Measurements from ENCODE around the gene DOCK11.

- no peak for TF ChIP-seq CTCF (IDR thresholded peaks at IDR 0.05)
- TF ChIP-seq POLR2A (IDR thresholded peaks at IDR 0.05), result no peak
Observed at GRCh38 chrX:118595501-118596042, 100.0 kb downstream of the DOCK11 start.

Data from body of pancreas (tissue), 4 donors.